Endothelial cell of umbilical vein (primary cell): ENCODE data around the gene GCDH. TPM values are rescaled to one million over a fixed set of nuclear protein-coding genes. Genes with fewer than 3 reads are reported as not detected.

Source experiments
- BruUV-seq: library from RNA; stranded (reverse); fragments of 400-500 nt; replicated peaks from 2 replicates; lab custom pipeline; 2021; lab: Mats Ljungman, UMichigan
- CTCF ChIA-PET: fragments of 300-600, 350-600 bp; sonication (Branson Sonifier 250); formaldehyde crosslinking; loops from one replicate; lab custom pipeline; 2021; ENCODE audit warnings: antibody characterized with exemption, inconsistent platforms; lab: Charles Lee
- POLR2A ChIA-PET: fragments of 300-600, 350-600 bp; sonication (Branson Sonifier 250); formaldehyde crosslinking; loops from one replicate; lab custom pipeline; 2021; ENCODE audit warnings: antibody characterized with exemption, inconsistent platforms; lab: Charles Lee
- DNase-seq: peaks from one replicate; pipeline ENCODE4 v3.0.0-alpha.2; 2011; ENCODE audit warnings: low read depth, low spot score
- FAIRE-seq: peaks from 2 replicates; lab custom pipeline; 2011; peaks lifted over from hg19 to GRCh38; lab: Jason Lieb, UNC
- H2AFZ ChIP-seq: 2 replicates; pipeline ENCODE4 v1.6.0; 2012; ENCODE audit warnings: low read depth, low read length, control low read depth, inconsistent platforms
- H3K27ac ChIP-seq: 2 replicates; pipeline ENCODE4 v1.5.1; 2011; ENCODE audit warnings: low read depth, mild to moderate bottlenecking, control low read depth, low read length, moderate library complexity; ENCODE audit not compliant: insufficient read depth
- H3K27me3 ChIP-seq, 2 experiments: 2 replicates each; pipeline versions ENCODE4 v1.6.0 to v1.6.1; 2011; ENCODE audit warnings: low read length in 2 of 2, mixed read lengths in 1 of 2; ENCODE audit not compliant: control insufficient read depth in 2 of 2, insufficient read depth in 2 of 2
- H3K36me3 ChIP-seq, 2 experiments: 2 replicates in 1 of 2; 3 replicates in 1 of 2; pipeline ENCODE4 v1.5.1; 2011; ENCODE audit warnings: low read length in 2 of 2, mild to moderate bottlenecking in 1 of 2, moderate library complexity in 1 of 2; ENCODE audit not compliant: control insufficient read depth in 2 of 2, insufficient read depth in 2 of 2; ENCODE audit errors: extremely low read depth in 1 of 2
- H3K4me1 ChIP-seq: 3 replicates; pipeline ENCODE4 v1.5.1; 2011; ENCODE audit warnings: mild to moderate bottlenecking, low read length; ENCODE audit not compliant: control insufficient read depth, insufficient read depth; ENCODE audit errors: extremely low read depth
- H3K4me2 ChIP-seq: 2 replicates; pipeline ENCODE4 v1.6.1; 2011; ENCODE audit warnings: low read length, control low read depth, mixed read lengths; ENCODE audit not compliant: insufficient read depth
- H3K4me3 ChIP-seq, 3 experiments: fragments of 200-600 bp in 1 of 3; sonication (generic), shearing (Covaris generic) in 1 of 3; replicated peaks in 1 of 3; 2 replicates each; pipeline ENCODE4 v1.5.1; 2011 to 2016; ENCODE audit warnings: control low read depth in 3 of 3, low read length in 3 of 3, mild to moderate bottlenecking in 2 of 3, inconsistent platforms in 1 of 3, low read depth in 1 of 3, moderate library complexity in 1 of 3; ENCODE audit not compliant: insufficient read depth in 1 of 3
- H3K79me2 ChIP-seq: 2 replicates; pipeline ENCODE4 v1.6.0; 2012; ENCODE audit warnings: low read length, inconsistent platforms; ENCODE audit not compliant: control insufficient read depth, insufficient read depth
- H3K9ac ChIP-seq: replicated peaks from 2 replicates; pipeline ENCODE3; 2011; ENCODE audit warnings: low read length, control low read depth; ENCODE audit not compliant: insufficient read depth; ENCODE audit errors: extremely low read depth
- H3K9me1 ChIP-seq: replicated peaks from 3 replicates; pipeline ENCODE4 v1.6.0; 2011; ENCODE audit warnings: mild to moderate bottlenecking, low read length; ENCODE audit not compliant: control insufficient read depth, insufficient read depth; ENCODE audit errors: extremely low read depth
- H3K9me3 ChIP-seq: replicated peaks from 2 replicates; pipeline ENCODE4 v1.5.1; 2012; ENCODE audit warnings: low read length, inconsistent platforms; ENCODE audit not compliant: control insufficient read depth, insufficient read depth
- H4K20me1 ChIP-seq: replicated peaks from 2 replicates; pipeline ENCODE3; 2011; ENCODE audit warnings: mild to moderate bottlenecking, low read length; ENCODE audit not compliant: control insufficient read depth, insufficient read depth; ENCODE audit errors: extremely low read depth
- CTCF ChIP-seq, 2 donors: IDR thresholded peaks; 1 replicate in 1 of 2; 2 replicates in 1 of 2; pipeline ENCODE4 v1.5.1; 2011; ENCODE audit warnings: low read length in 2 of 2, mild to moderate bottlenecking in 2 of 2, moderate library complexity in 2 of 2, control low read depth in 1 of 2, inconsistent platforms in 1 of 2, low read depth in 1 of 2; ENCODE audit not compliant: insufficient read depth in 1 of 2; ENCODE audit errors: extremely low read depth in 1 of 2
- FOS ChIP-seq: IDR thresholded peaks from 2 replicates; pipeline ENCODE4 v1.6.1; 2011; ENCODE audit warnings: mild to moderate bottlenecking, low read length, moderate library complexity, borderline replicate concordance; ENCODE audit not compliant: insufficient read depth
- JUN ChIP-seq: IDR thresholded peaks from 2 replicates; pipeline ENCODE4 v1.6.1; 2011; ENCODE audit warnings: borderline replicate concordance, low read depth; ENCODE audit not compliant: insufficient read length, insufficient read depth
- MAX ChIP-seq: IDR thresholded peaks from 2 replicates; pipeline ENCODE4 v1.6.1; 2011; ENCODE audit not compliant: insufficient read depth, insufficient read length
- MYC ChIP-seq: IDR thresholded peaks from one replicate; pipeline ENCODE4 v1.6.1; 2011; ENCODE audit warnings: mild to moderate bottlenecking, low read depth, low read length
- POLR2A ChIP-seq: IDR thresholded peaks from 2 replicates; pipeline ENCODE4 v1.6.1; 2012; ENCODE audit warnings: low read depth, mild to moderate bottlenecking, control low read depth, low read length
- dilution Hi-C: fragments of 300-500 bp; cut with MboI; formaldehyde crosslinking; loops from one replicate; pipeline ENCODE4 v1.15.0; 2019; ENCODE audit warnings: low sequenced_read_pairs; ENCODE audit not compliant: extremely low pct_ligation_motif_present
- intact Hi-C: fragments of 100-400 bp; cut with micrococcal nuclease; formaldehyde crosslinking; loops from one replicate; pipeline ENCODE4 v1.10.0; 2022
- microRNA-seq: library from miRNA; unstranded; fragments of <30 nt; microRNA quantifications from one replicate; pipeline ENCODE4 v1.2.0, GENCODE V29; 2021; ENCODE audit warnings: borderline number of aligned reads, borderline replicate concordance
- polyA plus RNA-seq, 4 experiments: library from polyadenylated mRNA; depleted of rRNA in 3 of 4; stranded (reverse) in 3 of 4; unstranded in 1 of 4; fragments of >200 nt; gene quantifications; 2 replicates each; pipeline versions ENCODE4 v1.2.1 to v1.2.3, GENCODE V29; 2011 to 2012; ENCODE audit warnings: missing spikeins in 1 of 4
- small RNA-seq: library from RNA; depleted of rRNA; stranded (forward); fragments of <200 nt; gene quantifications from one replicate; pipeline ENCODE3, GENCODE V24; 2012; ENCODE audit warnings: low replicate concordance, low read depth; ENCODE audit not compliant: insufficient read depth, insufficient read length
- total RNA-seq: library from RNA; stranded (reverse); gene quantifications from 2 replicates; pipeline ENCODE4 v1.2.3, GENCODE V29; 2021

The GCDH gene
- total and polyA plus RNA-seq, 2 donors (not counting 3 experiments of a cell fraction or from before 2014, with no cell fraction given), result 27.3 to 35.8 TPM

DNA sequence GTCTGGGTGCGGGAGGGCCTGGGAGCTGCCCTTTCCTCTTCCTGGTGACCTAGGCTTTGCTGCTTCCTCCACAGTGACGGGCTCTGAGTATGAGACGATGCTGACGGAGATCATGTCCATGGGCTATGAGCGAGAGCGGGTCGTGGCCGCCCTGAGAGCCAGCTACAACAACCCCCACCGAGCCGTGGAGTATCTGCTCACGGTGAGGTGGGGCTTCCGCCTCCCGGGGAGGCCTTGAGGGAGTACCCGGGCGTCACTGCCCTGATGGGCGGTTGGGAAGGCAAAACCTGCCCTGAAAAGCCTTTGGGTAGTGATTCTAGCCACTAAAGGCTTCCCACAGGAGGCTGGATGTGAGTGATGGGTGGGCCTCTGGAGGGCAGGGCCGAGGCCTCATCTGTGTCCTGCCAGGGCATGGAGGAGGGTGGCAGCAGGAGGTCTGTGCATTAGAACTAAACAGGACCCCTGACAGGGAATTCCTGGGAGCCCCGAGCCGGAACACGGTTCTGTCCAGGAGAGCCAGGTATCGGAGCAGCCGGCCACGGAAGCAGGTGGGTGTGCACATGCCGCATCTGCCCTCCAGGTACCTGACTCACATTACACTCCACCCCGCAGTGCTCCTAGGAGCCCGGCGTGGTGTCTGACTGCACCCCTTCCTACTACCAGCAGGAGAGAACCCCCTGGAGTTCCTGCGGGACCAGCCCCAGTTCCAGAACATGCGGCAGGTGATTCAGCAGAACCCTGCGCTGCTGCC lies 57.8 kb downstream of the GCDH start:
- no peak for FAIRE-seq
- Histone ChIP-seq H3K9me1 (no peaks in the 10 kb centered on the region), H2AFZ (no peak overlapping the region), H3K9ac (no peak overlapping the region), H3K4me1 (peaks cover 28% of the 10 kb centered on the region), H4K20me1 (no peaks in the 10 kb centered on the region), H3K9me3 (no peaks in the 10 kb centered on the region), H3K4me3 (no peak overlapping the region), H3K4me2 (no peak overlapping the region), H3K27me3 (no peaks in the 10 kb centered on the region), H3K36me3 (peaks cover 16 to 43% of the 10 kb centered on the region in 2 experiments), H3K27ac (no peak overlapping the region), H3K79me2 (peaks cover 33% of the 10 kb centered on the region)
- POLR2A ChIA-PET, result no interaction called here
- no TSS peak for BruUV-seq
- no peak for TF ChIP-seq JUN
- no peak for TF ChIP-seq MAX
- no peak for TF ChIP-seq POLR2A
- TF ChIP-seq MYC, result no peak
- TF ChIP-seq FOS, result no peak
- no peak for TF ChIP-seq CTCF (IDR thresholded peaks at IDR 0.05; ENCODE audit: extremely low read depth in 1 of 2, insufficient read depth in 1 of 2, low read depth in 1 of 2, low read length in 2 of 2)
- DNase-seq, result no peak
- intact Hi-C loops, result no loop called here
- dilution Hi-C loops, result no loop called here
- CTCF ChIA-PET, result no interaction called here

Small RNA genes within 50 kb of the gene (microRNA-seq; reads per million reads assigned to microRNA genes)
- not detected for gene MIR5695
- gene MIR6515, result 2.3 reads per million
- not detected for gene MIR6794

Small RNA genes within 50 kb of the gene (small RNA-seq; reads per million reads assigned to genes)
- gene MIR5695 (not detected), gene MIR6515 (not detected), gene MIR6794 (not detected)

Other genes starting within 250 kb of the GCDH start
- 73.0 and 76.8 TPM in 2 replicates for gene MAN2B1, start 224.4 kb upstream of the GCDH start, total RNA-seq
- 64.4 and 70.3 TPM in 2 replicates for gene MAN2B1, start 224.4 kb upstream of the GCDH start, polyA plus RNA-seq
- gene WDR83, start 224.4 kb upstream of the GCDH start, total RNA-seq, result 10.9 and 11.8 TPM in 2 replicates
- 10.5 and 11.0 TPM in 2 replicates for gene WDR83, start 224.4 kb upstream of the GCDH start, polyA plus RNA-seq
- gene DHPS, start 209.3 kb upstream of the GCDH start, total RNA-seq, result 68.4 and 77.4 TPM in 2 replicates
- gene DHPS, start 209.3 kb upstream of the GCDH start, polyA plus RNA-seq, result 80.6 and 90.1 TPM in 2 replicates
- not detected in 2 replicates for gene GNG14, start 203.2 kb upstream of the GCDH start, total RNA-seq
- not detected in 2 replicates for gene GNG14, start 203.2 kb upstream of the GCDH start, polyA plus RNA-seq
- 11.6 and 12.4 TPM in 2 replicates for gene FBXW9, start 194.5 kb upstream of the GCDH start, total RNA-seq
- gene FBXW9, start 194.5 kb upstream of the GCDH start, polyA plus RNA-seq, result 19.3 and 26.4 TPM in 2 replicates
- gene TNPO2, start 167.2 kb upstream of the GCDH start, total RNA-seq, result 84.6 and 94.5 TPM in 2 replicates
- 98.8 and 104 TPM in 2 replicates for gene TNPO2, start 167.2 kb upstream of the GCDH start, polyA plus RNA-seq
- gene TRIR, start 156.5 kb upstream of the GCDH start, total RNA-seq, result 208 and 213 TPM in 2 replicates
- 240 and 263 TPM in 2 replicates for gene TRIR, start 156.5 kb upstream of the GCDH start, polyA plus RNA-seq
- 74.8 and 77.0 TPM in 2 replicates for gene GET3, start 153.7 kb upstream of the GCDH start, total RNA-seq
- gene GET3, start 153.7 kb upstream of the GCDH start, polyA plus RNA-seq, result 197 and 217 TPM in 2 replicates
- not detected in 2 replicates for gene BEST2, start 139.4 kb upstream of the GCDH start, total RNA-seq
- gene BEST2, start 139.4 kb upstream of the GCDH start, polyA plus RNA-seq, result not detected in 2 replicates
- 17.3 and 20.0 TPM in 2 replicates for gene HOOK2, start 115.6 kb upstream of the GCDH start, total RNA-seq
- gene HOOK2, start 115.6 kb upstream of the GCDH start, polyA plus RNA-seq, result 7.6 and 8.0 TPM in 2 replicates
- gene JUNB, start 99.7 kb upstream of the GCDH start, total RNA-seq, result 22.8 and 31.6 TPM in 2 replicates
- gene JUNB, start 99.7 kb upstream of the GCDH start, polyA plus RNA-seq, result 72.9 and 74.4 TPM in 2 replicates
- gene PRDX2, start 89.4 kb upstream of the GCDH start, total RNA-seq, result 247 and 255 TPM in 2 replicates
- 490 and 492 TPM in 2 replicates for gene PRDX2, start 89.4 kb upstream of the GCDH start, polyA plus RNA-seq
- gene THSD8, start 89.1 kb upstream of the GCDH start, total RNA-seq, result 13.2 and 15.9 TPM in 2 replicates
- 2.6 TPM in 1 of 2 replicates, not detected in the other for gene THSD8, start 89.1 kb upstream of the GCDH start, polyA plus RNA-seq
- 25.6 and 28.5 TPM in 2 replicates for gene RNASEH2A, start 84.6 kb upstream of the GCDH start, total RNA-seq
- gene RNASEH2A, start 84.6 kb upstream of the GCDH start, polyA plus RNA-seq, result 36.7 and 45.4 TPM in 2 replicates
- not detected in 2 replicates for gene RTBDN, start 56.6 kb upstream of the GCDH start, total RNA-seq
- not detected in 2 replicates for gene RTBDN, start 56.6 kb upstream of the GCDH start, polyA plus RNA-seq
- 0.13 and 0.69 TPM in 2 replicates for gene MAST1, start 52.6 kb upstream of the GCDH start, total RNA-seq
- gene MAST1, start 52.6 kb upstream of the GCDH start, polyA plus RNA-seq, result 0.16 and 0.46 TPM in 2 replicates
- 31.3 and 34.8 TPM in 2 replicates for gene DNASE2, start 9.7 kb upstream of the GCDH start, total RNA-seq
- 51.9 and 60.6 TPM in 2 replicates for gene DNASE2, start 9.7 kb upstream of the GCDH start, polyA plus RNA-seq
- not detected in 2 replicates for gene KLF1, start 4.0 kb upstream of the GCDH start, total RNA-seq
- gene KLF1, start 4.0 kb upstream of the GCDH start, polyA plus RNA-seq, result not detected in 2 replicates
- 0.27 TPM in 1 of 2 replicates, not detected in the other for gene SYCE2, start 28.1 kb downstream of the GCDH start, total RNA-seq
- 0.16 and 0.25 TPM in 2 replicates for gene SYCE2, start 28.1 kb downstream of the GCDH start, polyA plus RNA-seq
- gene FARSA, start 42.6 kb downstream of the GCDH start, total RNA-seq, result 71.4 and 77.4 TPM in 2 replicates
- gene FARSA, start 42.6 kb downstream of the GCDH start, polyA plus RNA-seq, result 51.8 and 55.3 TPM in 2 replicates
- gene CALR, start 47.4 kb downstream of the GCDH start, total RNA-seq, result 1,614 and 1,636 TPM in 2 replicates
- gene CALR, start 47.4 kb downstream of the GCDH start, polyA plus RNA-seq, result 1,135 and 1,206 TPM in 2 replicates
- 96.7 and 102 TPM in 2 replicates for gene RAD23A, start 54.7 kb downstream of the GCDH start, total RNA-seq
- gene RAD23A, start 54.7 kb downstream of the GCDH start, polyA plus RNA-seq, result 66.9 and 71.2 TPM in 2 replicates
- gene GADD45GIP1, start 66.1 kb downstream of the GCDH start, total RNA-seq, result 32.8 and 36.5 TPM in 2 replicates
- 38.3 and 46.3 TPM in 2 replicates for gene GADD45GIP1, start 66.1 kb downstream of the GCDH start, polyA plus RNA-seq
- 0.20 and 0.28 TPM in 2 replicates for gene DAND5, start 78.4 kb downstream of the GCDH start, total RNA-seq
- gene DAND5, start 78.4 kb downstream of the GCDH start, polyA plus RNA-seq, result 0.06 TPM in 2 replicates
- 18.7 and 37.7 TPM in 2 replicates for gene NFIX, start 104.3 kb downstream of the GCDH start, total RNA-seq
- 8.7 and 9.8 TPM in 2 replicates for gene NFIX, start 104.3 kb downstream of the GCDH start, polyA plus RNA-seq
- gene LYL1, start 211.7 kb downstream of the GCDH start, total RNA-seq, result 74.4 and 91.5 TPM in 2 replicates
- gene LYL1, start 211.7 kb downstream of the GCDH start, polyA plus RNA-seq, result 87.3 and 141 TPM in 2 replicates
- 42.2 and 53.0 TPM in 2 replicates for gene TRMT1, start 225.6 kb downstream of the GCDH start, total RNA-seq
- gene TRMT1, start 225.6 kb downstream of the GCDH start, polyA plus RNA-seq, result 46.3 and 60.5 TPM in 2 replicates
- gene NACC1, start 227.1 kb downstream of the GCDH start, total RNA-seq, result 95.4 and 97.6 TPM in 2 replicates
- 120 and 198 TPM in 2 replicates for gene NACC1, start 227.1 kb downstream of the GCDH start, polyA plus RNA-seq